CD4-positive, alpha-beta T cell (primary cell): Measurements from ENCODE around the gene MYBL2. TPM values are rescaled to one million over a fixed set of nuclear protein-coding genes. Genes with fewer than 3 reads are reported as not detected.

Experiments used
- ATAC-seq: fragments of 200-7000 bp; cut with Tn5 transposase; one replicate; pipeline ENCODE4 v1.10.0; 2022; ENCODE audit warnings: mild to moderate bottlenecking; ENCODE audit not compliant: poor library complexity
- CTCF ChIA-PET: fragments of 350-600 bp; sonication (Branson Sonifier 250); formaldehyde crosslinking; loops from one replicate; lab custom pipeline; 2021; ENCODE audit warnings: antibody characterized with exemption, inconsistent platforms; lab: Charles Lee
- POLR2A ChIA-PET: fragments of 350-600 bp; sonication (Branson Sonifier 250); formaldehyde crosslinking; loops from one replicate; lab custom pipeline; 2021; ENCODE audit warnings: antibody characterized with exemption, inconsistent platforms; lab: Charles Lee
- DNase-seq, 14 experiments: peaks; one replicate each; pipeline ENCODE4 v3.0.0-alpha.2; 2013 to 2020; ENCODE audit warnings: mixed read lengths in 2 of 14
- H3K27ac ChIP-seq, 2 donors: one replicate each; pipeline versions ENCODE4 v1.5.1 to v1.7.0; 2013; ENCODE audit warnings: low read length in 2 of 2, low read depth in 1 of 2, mild to moderate bottlenecking in 1 of 2
- H3K27me3 ChIP-seq, 2 experiments: 1 replicate in 1 of 2; 2 replicates in 1 of 2; pipeline versions ENCODE4 v1.6.1 to v1.7.0; 2013; ENCODE audit warnings: low read length in 2 of 2, control low read depth in 1 of 2, mild to moderate bottlenecking in 1 of 2, moderate library complexity in 1 of 2; ENCODE audit not compliant: insufficient read depth in 2 of 2, control insufficient read depth in 1 of 2
- H3K36me3 ChIP-seq: one replicate; pipeline ENCODE4 v1.6.1; 2013; ENCODE audit warnings: low read length, control low read depth; ENCODE audit not compliant: insufficient read depth
- H3K4me1 ChIP-seq: one replicate; pipeline ENCODE4 v1.6.1; 2013; ENCODE audit warnings: low read length, control low read depth; ENCODE audit not compliant: insufficient read depth
- H3K4me3 ChIP-seq: one replicate; pipeline ENCODE4 v1.5.1; 2013; ENCODE audit warnings: mild to moderate bottlenecking, low read length, moderate library complexity
- H3K9me3 ChIP-seq, 2 experiments: 1 replicate in 1 of 2; 2 replicates in 1 of 2; pipeline versions ENCODE4 v1.6.1 to v1.7.0; 2013; ENCODE audit warnings: low read length in 2 of 2, mild to moderate bottlenecking in 2 of 2, control low read depth in 1 of 2, moderate library complexity in 1 of 2; ENCODE audit not compliant: control insufficient read depth in 1 of 2, insufficient read depth in 1 of 2
- H3K27ac Mint-ChIP-seq: one replicate; pipeline ENCODE4 v1.8.0; 2020; ENCODE audit warnings: mixed read lengths
- H3K27me3 Mint-ChIP-seq: one replicate; pipeline ENCODE4 v1.8.0; 2021; ENCODE audit warnings: mixed read lengths
- H3K36me3 Mint-ChIP-seq: one replicate; pipeline ENCODE4 v1.8.0; 2021; ENCODE audit warnings: low read depth, mixed read lengths
- H3K4me1 Mint-ChIP-seq: one replicate; pipeline ENCODE4 v1.8.0; 2021; ENCODE audit warnings: low read depth, mixed read lengths
- H3K4me3 Mint-ChIP-seq: one replicate; pipeline ENCODE4 v1.8.0; 2020; ENCODE audit warnings: mild to moderate bottlenecking, mixed read lengths
- H3K9me3 Mint-ChIP-seq: one replicate; pipeline ENCODE4 v1.8.0; 2020; ENCODE audit warnings: mixed read lengths
- CTCF ChIP-seq: fragments of 200-600 bp; IDR thresholded peaks from one replicate; pipeline ENCODE4 v1.8.0; 2022; ENCODE audit warnings: antibody characterized with exemption, mild to moderate bottlenecking
- intact Hi-C, 2 experiments: fragments of 100-400 bp; cut with DNase I in 1 of 2; cut with micrococcal nuclease in 1 of 2; formaldehyde crosslinking; loops; one replicate each; pipeline versions ENCODE4 v1.15.1 to v1.9.0; 2023 to 2025; cut with DNase I, micrococcal nuclease
- total RNA-seq, 174 experiments: library from RNA in 2 of 174; stranded (reverse) in 2 of 174; gene quantifications; one replicate each; pipeline ENCODE4 v1.2.3 and lab custom pipeline; 2021 to 2026

MYBL2 gene
- total RNA-seq, 2 experiments from 2014 or later, result 0.56 to 0.69 TPM

GRCh38 chr20:43749734-43750294 is 82.9 kb downstream of the MYBL2 start:
- no peaks in the 10 kb centered on the region for H3K9me3 Mint-ChIP-seq
- Histone ChIP-seq H3K27ac (no peak overlapping the region), H3K9me3 (no peaks in the 10 kb centered on the region), H3K4me1 (peaks cover 33% of the 10 kb centered on the region), H3K27me3 (no peaks in the 10 kb centered on the region), H3K36me3 (no peaks in the 10 kb centered on the region), H3K4me3 (no peak overlapping the region)
- no peak overlapping the region for H3K27ac Mint-ChIP-seq
- TF ChIP-seq CTCF, result peak; percentile 99
- H3K4me1 Mint-ChIP-seq, result peaks cover 30% of the 10 kb centered on the region
- peak; percentile 84 for ATAC-seq
- H3K27me3 Mint-ChIP-seq, result no peaks in the 10 kb centered on the region
- intact Hi-C loops, result loop anchor here (1.0 to 5.0 kb wide), 4 partner anchors 301 to 440 kb away; partner anchors contain the start of gene JPH2 (in 1 of the 2)
- no peak overlapping the region for H3K4me3 Mint-ChIP-seq
- no peaks in the 10 kb centered on the region for H3K36me3 Mint-ChIP-seq
- ChIA-PET CTCF (interaction anchor here (0.6 to 1.6 kb wide), 5 partner anchors 13 to 334 kb away, joined by 3 to 14 read pairs (median 3); no protein-coding TSS in a partner anchor), POLR2A (interaction anchor here (1.3 kb wide), 1 partner anchor 324 kb away, joined by 4 read pairs; no protein-coding TSS in a partner anchor)
- DNase-seq, result peak; percentile 54 to 92 (median 80)

- ATAC-seq (no peak), DNase-seq (no peak)
- ChIA-PET CTCF (interaction anchor here (1.4 kb wide), 1 partner anchor 69 kb away, joined by 3 read pairs; no protein-coding TSS in a partner anchor), POLR2A (interaction anchor here (0.7 to 1.3 kb wide), 2 partner anchors 14 to 323 kb away, joined by 4 read pairs; no protein-coding TSS in a partner anchor)
- intact Hi-C loops, result no loop called here
- Mint-ChIP-seq H3K36me3 (no peaks in the 10 kb centered on the region), H3K4me3 (no peak overlapping the region), H3K4me1 (peaks cover 30% of the 10 kb centered on the region), H3K27ac (no peak overlapping the region), H3K27me3 (no peaks in the 10 kb centered on the region), H3K9me3 (no peaks in the 10 kb centered on the region)
- no peak for TF ChIP-seq CTCF
- Histone ChIP-seq H3K9me3 (no peaks in the 10 kb centered on the region), H3K27me3 (no peaks in the 10 kb centered on the region), H3K27ac (no peak overlapping the region), H3K36me3 (no peaks in the 10 kb centered on the region), H3K4me1 (peaks cover 33% of the 10 kb centered on the region), H3K4me3 (no peak overlapping the region)
Measured at GRCh38 chr20:43750774-43751166, 83.9 kb downstream of the MYBL2 start.

- Histone ChIP-seq H3K27me3 (no peaks in the 10 kb centered on the region), H3K9me3 (no peaks in the 10 kb centered on the region), H3K36me3 (no peaks in the 10 kb centered on the region), H3K4me3 (no peak overlapping the region), H3K4me1 (peaks cover 33% of the 10 kb centered on the region), H3K27ac (no peak overlapping the region)
- DNase-seq, result peak in 4 of 14 experiments; percentile 9 to 37 (median 31)
- Mint-ChIP-seq H3K9me3 (no peaks in the 10 kb centered on the region), H3K4me3 (no peak overlapping the region), H3K36me3 (no peaks in the 10 kb centered on the region), H3K4me1 (peaks cover 30% of the 10 kb centered on the region), H3K27ac (no peak overlapping the region), H3K27me3 (no peaks in the 10 kb centered on the region)
- ChIA-PET CTCF (interaction anchor here (1.4 kb wide), 2 partner anchors 70 to 329 kb away, joined by 3 read pairs; no protein-coding TSS in a partner anchor), POLR2A (interaction anchor here (1.3 kb wide), 1 partner anchor 322 kb away, joined by 4 read pairs; no protein-coding TSS in a partner anchor)
- no peak for TF ChIP-seq CTCF
- intact Hi-C loops, result no loop called here
- peak; percentile 46 for ATAC-seq
Measured at GRCh38 chr20:43751167-43752050, 84.5 kb downstream of the MYBL2 start.
